Neuronal stem cell (in vitro differentiated cells): ENCODE measurements around the gene PACS1.

Experiments
- DNase-seq: peaks from one replicate; pipeline ENCODE4 v3.0.0-alpha.2; 2013; ENCODE audit warnings: low spot score
- H2AFZ ChIP-seq: one replicate; pipeline ENCODE4 v1.6.1; 2013; ENCODE audit warnings: mild to moderate bottlenecking, low read length, inconsistent platforms
- H2AK5ac ChIP-seq: 2 replicates; pipeline ENCODE4 v1.6.1; 2013; ENCODE audit warnings: low read depth, mild to moderate bottlenecking, inconsistent platforms, low read length, moderate library complexity, mixed read lengths
- H2BK120ac ChIP-seq: 2 replicates; pipeline ENCODE4 v1.6.1; 2013; ENCODE audit warnings: low read depth, mild to moderate bottlenecking, inconsistent platforms, low read length, moderate library complexity, mixed read lengths
- H2BK12ac ChIP-seq: one replicate; pipeline ENCODE4 v1.6.1; 2013; ENCODE audit warnings: low read length, inconsistent platforms
- H2BK15ac ChIP-seq: 2 replicates; pipeline ENCODE4 v1.6.1; 2013; ENCODE audit warnings: mild to moderate bottlenecking, low read length, inconsistent platforms, mixed read lengths
- H2BK5ac ChIP-seq: one replicate; pipeline ENCODE4 v1.6.1; 2013; ENCODE audit warnings: inconsistent platforms, mild to moderate bottlenecking, low read length, moderate library complexity
- H3K14ac ChIP-seq: one replicate; pipeline ENCODE4 v1.6.1; 2013; ENCODE audit warnings: low read length, inconsistent platforms
- H3K18ac ChIP-seq: 2 replicates; pipeline ENCODE4 v1.6.1; 2013; ENCODE audit warnings: low read length, inconsistent platforms
- H3K23ac ChIP-seq: 2 replicates; pipeline ENCODE4 v1.6.1; 2013; ENCODE audit warnings: low read depth, mild to moderate bottlenecking, mixed read lengths, low read length, inconsistent platforms; ENCODE audit not compliant: poor library complexity
- H3K27ac ChIP-seq: replicated peaks from 3 replicates; pipeline ENCODE4 v1.5.1; 2013; ENCODE audit warnings: low read length, inconsistent platforms
- H3K27me3 ChIP-seq, 3 experiments: 2 replicates each; pipeline ENCODE4 v1.6.1; 2013; ENCODE audit warnings: low read length in 3 of 3, mild to moderate bottlenecking in 2 of 3, inconsistent platforms in 1 of 3, low read depth in 1 of 3, mixed read lengths in 1 of 3, moderate library complexity in 1 of 3; ENCODE audit not compliant: control insufficient read depth in 3 of 3, insufficient read depth in 3 of 3
- H3K36me3 ChIP-seq, 2 donors: replicated peaks in 1 of 2; 2 replicates each; pipeline ENCODE4 v1.6.1; 2013; ENCODE audit warnings: low read length in 2 of 2; ENCODE audit not compliant: control insufficient read depth in 2 of 2, insufficient read depth in 2 of 2
- H3K4ac ChIP-seq: 2 replicates; pipeline ENCODE4 v1.6.1; 2013; ENCODE audit warnings: inconsistent platforms, mild to moderate bottlenecking, low read length, moderate library complexity
- H3K4me1 ChIP-seq, 2 donors: 1 replicate in 1 of 2; 2 replicates in 1 of 2; pipeline ENCODE4 v1.6.1; 2013; ENCODE audit warnings: low read length in 2 of 2, low read depth in 1 of 2; ENCODE audit not compliant: control insufficient read depth in 2 of 2, insufficient read depth in 1 of 2
- H3K4me2 ChIP-seq: one replicate; pipeline ENCODE4 v1.6.1; 2013; ENCODE audit warnings: mild to moderate bottlenecking, low read length, inconsistent platforms; ENCODE audit not compliant: insufficient read depth, poor library complexity, severe bottlenecking
- H3K4me3 ChIP-seq, 2 donors: 2 replicates each; pipeline ENCODE4 v1.5.1; 2013; ENCODE audit warnings: low read length in 2 of 2, mild to moderate bottlenecking in 2 of 2, inconsistent platforms in 1 of 2, moderate library complexity in 1 of 2
- H3K79me1 ChIP-seq: one replicate; pipeline ENCODE4 v1.6.1; 2013; ENCODE audit warnings: low read depth, mild to moderate bottlenecking, inconsistent platforms, low read length, moderate library complexity
- H3K9ac ChIP-seq: one replicate; pipeline ENCODE4 v1.6.1; 2013; ENCODE audit warnings: mild to moderate bottlenecking, low read depth, low read length, inconsistent platforms; ENCODE audit not compliant: poor library complexity
- H3K9me3 ChIP-seq, 2 donors: replicated peaks in 1 of 2; 2 replicates each; pipeline versions ENCODE3 to v1.6.1; 2013; ENCODE audit warnings: low read length in 2 of 2, mild to moderate bottlenecking in 2 of 2, inconsistent platforms in 1 of 2, low read depth in 1 of 2, mixed read lengths in 1 of 2, moderate library complexity in 1 of 2; ENCODE audit not compliant: control insufficient read depth in 2 of 2, insufficient read depth in 1 of 2
- H4K8ac ChIP-seq: one replicate; pipeline ENCODE4 v1.6.1; 2013; ENCODE audit warnings: low read depth, mild to moderate bottlenecking, inconsistent platforms, low read length, moderate library complexity
- H4K91ac ChIP-seq: one replicate; pipeline ENCODE4 v1.6.1; 2013; ENCODE audit warnings: low read length, low read depth, mild to moderate bottlenecking, inconsistent platforms; ENCODE audit not compliant: poor library complexity
- WGBS, 2 donors: extraction: QIAGEN DNeasy Blood & Tissue Kit; methylation state at CpG; one replicate each; pipeline ENCODE4 v1.1.7; 2013; ENCODE audit warnings: missing lambda C conversion rate in 2 of 2, mixed read lengths in 1 of 2; ENCODE audit not compliant: insufficient read length in 2 of 2, insufficient replicate concordance in 1 of 2; ENCODE audit errors: extremely low coverage in 2 of 2; 5-methylcytosine and 5-hydroxymethylcytosine counted together

PACS1 gene

DNA sequence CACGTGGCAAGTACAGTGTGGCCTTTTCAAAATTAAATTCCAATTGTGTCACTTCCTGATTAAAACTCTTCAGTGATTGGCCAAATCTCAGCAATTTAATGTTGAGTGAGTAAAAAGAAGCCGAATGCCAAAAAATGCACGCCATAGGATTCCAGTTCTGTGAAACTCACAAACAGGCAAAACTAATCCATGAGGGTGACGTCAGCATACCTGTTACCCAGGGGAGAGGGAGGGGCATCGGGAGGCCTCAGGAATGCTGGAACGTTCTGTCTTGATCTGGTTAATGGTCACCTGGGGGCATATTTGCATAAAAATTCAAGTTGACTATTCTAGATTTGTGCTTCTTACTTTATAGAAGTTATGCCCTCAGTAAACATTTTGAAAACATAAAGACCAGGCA lies 158.4 kb downstream of the PACS1 start:
- Histone ChIP-seq H3K36me3 (peaks cover 6 to 47% of the 10 kb centered on the region in 2 donors), H3K27me3 (no peaks in the 10 kb centered on the region), H4K8ac (no peak overlapping the region), H3K9me3 (no peaks in the 10 kb centered on the region), H3K4me1 (no peaks in the 10 kb centered on the region), H2BK120ac (no peak overlapping the region), H3K9ac (no peak overlapping the region), H2BK15ac (no peak overlapping the region), H3K27ac (no peak overlapping the region), H4K91ac (no peak overlapping the region), H3K4me3 (no peak overlapping the region), H2AFZ (no peak overlapping the region), H3K14ac (no peak overlapping the region), H3K4ac (no peak overlapping the region), H3K18ac (no peak overlapping the region), H2BK5ac (no peak overlapping the region), H2BK12ac (no peak overlapping the region), H3K23ac (no peak overlapping the region), H3K79me1 (no peaks in the 10 kb centered on the region), H3K4me2 (no peak overlapping the region), H2AK5ac (no peak overlapping the region)
- WGBS, 2 donors = no CpG with 5 or more reads among the region's 6 CpGs
- DNase-seq = no peak

DNA sequence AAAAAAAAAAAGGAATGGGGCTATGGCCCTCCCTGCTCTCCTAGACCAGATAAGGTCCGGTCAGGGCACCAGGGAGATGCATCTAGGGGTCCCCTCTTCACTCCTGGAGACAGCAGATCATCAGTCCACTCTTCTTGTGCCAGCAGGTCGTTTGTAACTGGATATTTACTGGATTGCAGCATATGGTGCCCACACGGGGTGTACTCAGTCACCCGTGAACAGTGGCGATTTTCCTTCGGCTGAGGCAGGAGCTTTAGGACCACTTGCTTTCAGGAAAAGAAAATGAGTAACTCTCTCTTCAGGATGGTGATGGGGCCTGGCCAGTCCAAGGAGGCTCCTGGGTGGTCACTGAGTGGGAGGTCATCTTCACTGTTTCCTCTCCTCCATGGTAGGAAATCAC lies 160.1 kb downstream of the PACS1 start:
- Histone ChIP-seq H3K18ac (no peak overlapping the region), H2BK5ac (no peak overlapping the region), H3K4me3 (no peak overlapping the region), H3K14ac (no peak overlapping the region), H2AFZ (no peak overlapping the region), H3K27ac (no peak overlapping the region), H3K4me1 (no peaks in the 10 kb centered on the region), H3K4ac (no peak overlapping the region), H3K9me3 (no peaks in the 10 kb centered on the region), H2AK5ac (no peak overlapping the region), H2BK120ac (no peak overlapping the region), H4K8ac (no peak overlapping the region), H4K91ac (no peak overlapping the region), H2BK15ac (no peak overlapping the region), H3K27me3 (no peaks in the 10 kb centered on the region), H3K23ac (no peak overlapping the region), H3K9ac (no peak overlapping the region), H3K79me1 (no peaks in the 10 kb centered on the region), H2BK12ac (no peak overlapping the region), H3K4me2 (no peak overlapping the region), H3K36me3 (peaks cover 5 to 50% of the 10 kb centered on the region in 2 donors)
- DNase-seq = no peak
- no CpG with 5 or more reads among the region's 6 CpGs for WGBS, 2 donors

DNA sequence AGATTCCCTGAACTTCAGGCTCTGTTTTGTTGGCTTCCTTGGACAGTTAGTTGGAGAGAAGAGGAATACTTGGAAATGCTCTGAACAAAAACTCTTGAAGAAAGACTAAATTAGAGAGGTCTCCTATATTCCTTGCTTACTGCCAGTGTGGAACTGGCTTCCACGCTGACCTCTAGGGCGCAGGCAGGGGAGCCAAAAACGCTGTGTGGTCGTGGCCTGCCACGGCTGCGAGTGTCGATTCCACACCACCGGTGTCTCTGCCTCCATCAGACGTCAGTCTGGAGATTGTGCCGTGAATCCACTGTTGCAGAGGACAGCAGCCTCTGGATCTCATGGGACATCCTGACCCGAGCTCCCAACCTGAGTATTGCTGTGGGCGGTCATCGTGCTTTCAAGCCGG lies 160.9 kb downstream of the PACS1 start:
- Histone ChIP-seq H2AK5ac (no peak overlapping the region), H4K8ac (no peak overlapping the region), H3K23ac (no peak overlapping the region), H4K91ac (no peak overlapping the region), H3K4ac (no peak overlapping the region), H3K79me1 (no peaks in the 10 kb centered on the region), H2BK5ac (no peak overlapping the region), H2AFZ (no peak overlapping the region), H3K9me3 (no peaks in the 10 kb centered on the region), H3K27ac (no peak overlapping the region), H2BK120ac (no peak overlapping the region), H3K14ac (no peak overlapping the region), H3K4me3 (no peak overlapping the region), H2BK15ac (no peak overlapping the region), H3K4me1 (no peaks in the 10 kb centered on the region), H2BK12ac (no peak overlapping the region), H3K9ac (no peak overlapping the region), H3K18ac (no peak overlapping the region), H3K4me2 (no peak overlapping the region), H3K36me3 (peaks cover 5 to 57% of the 10 kb centered on the region in 2 donors), H3K27me3 (no peaks in the 10 kb centered on the region)
- no peak for DNase-seq
- no CpG with 5 or more reads among the region's 14 CpGs for WGBS, 2 donors

DNA sequence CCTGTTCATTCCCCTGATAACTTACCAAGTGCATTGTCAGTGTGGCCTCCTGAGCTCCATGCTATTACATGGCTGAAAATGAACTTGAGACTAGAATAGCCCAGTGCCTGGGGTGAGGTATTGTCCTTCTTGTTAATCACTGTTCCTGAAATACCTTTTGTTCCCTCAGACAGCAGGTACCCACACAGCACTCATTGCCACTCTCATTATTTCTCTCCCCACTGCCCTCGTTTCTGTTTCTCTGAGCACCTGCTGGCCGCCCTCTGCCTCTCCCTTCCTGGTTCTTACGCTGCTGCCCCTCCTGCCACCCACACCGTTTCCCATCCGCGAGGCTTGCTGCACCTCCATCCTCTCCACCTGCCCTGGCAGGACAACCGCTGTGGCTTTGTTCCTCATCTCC lies 161.5 kb downstream of the PACS1 start:
- H2BK15ac ChIP-seq = no peak overlapping the region
- WGBS, 2 donors = no CpG with 5 or more reads among the region's 7 CpGs
- H3K36me3 ChIP-seq = peaks cover 5 to 60% of the 10 kb centered on the region in 2 donors
- H3K9me3 ChIP-seq = no peaks in the 10 kb centered on the region
- H2AK5ac ChIP-seq = no peak overlapping the region
- no peak overlapping the region for H3K27ac ChIP-seq
- H2BK5ac ChIP-seq = no peak overlapping the region
- peak overlapping the region; percentile 14 for H3K23ac ChIP-seq
- H4K8ac ChIP-seq = no peak overlapping the region
- no peak overlapping the region for H3K18ac ChIP-seq
- no peaks in the 10 kb centered on the region for H3K27me3 ChIP-seq
- DNase-seq = no peak
- H2BK120ac ChIP-seq = no peak overlapping the region
- H3K4me3 ChIP-seq = peak overlapping the region in 1 of 2 donors; percentile 10
- no peak overlapping the region for H4K91ac ChIP-seq
- H3K79me1 ChIP-seq = no peaks in the 10 kb centered on the region
- H3K4me1 ChIP-seq = no peaks in the 10 kb centered on the region
- no peak overlapping the region for H2AFZ ChIP-seq
- no peak overlapping the region for H2BK12ac ChIP-seq
- no peak overlapping the region for H3K4me2 ChIP-seq
- H3K9ac ChIP-seq = peak overlapping the region; percentile 87
- H3K14ac ChIP-seq = no peak overlapping the region
- no peak overlapping the region for H3K4ac ChIP-seq
